Activated naive CD4-positive, alpha-beta T cell treated with Interleukin-2 at 50 U/mL for 16 hours (primary cell): ENCODE measurements around the gene NIPSNAP2.
"Not testable (repeated sequence)": the region's sequence is repeated elsewhere in the genome, so short reads cannot be mapped to it uniquely, and the experiment has no call there.

ENCODE experiments used
- DNase-seq: peaks from one replicate; pipeline ENCODE4 v3.0.0-alpha.2; 2020

NIPSNAP2 gene

GRCh38 chr7:55977831-55978230 is 13.4 kb downstream of the NIPSNAP2 start:
- DNase-seq, result no peak

GRCh38 chr7:55980266-55980665 is 15.9 kb downstream of the NIPSNAP2 start:
- no peak for DNase-seq

GRCh38 chr7:55983537-55983936 is 19.2 kb downstream of the NIPSNAP2 start:
- DNase-seq, result no peak

GRCh38 chr7:55992346-55992745 is 28.0 kb downstream of the NIPSNAP2 start:
- DNase-seq, result no peak

GRCh38 chr7:55996856-55997500 is 32.6 kb downstream of the NIPSNAP2 start:
- DNase-seq, result no peak

- no peak for DNase-seq
These were observed 39.4 kb downstream of the NIPSNAP2 start for GRCh38 chr7:56003749-56004148.

- no peak for DNase-seq
These were observed 42.8 kb downstream of the NIPSNAP2 start for GRCh38 chr7:56007167-56007652.

GRCh38 chr7:56007891-56008290 is 43.5 kb downstream of the NIPSNAP2 start:
- DNase-seq, result no peak

- DNase-seq, result no peak
These were observed 45.3 kb downstream of the NIPSNAP2 start for GRCh38 chr7:56009695-56010094.

- DNase-seq, result not testable (repeated sequence)
These were observed 52.6 kb downstream of the NIPSNAP2 start for GRCh38 chr7:56017015-56017414.

GRCh38 chr7:56019501-56019900 is 55.1 kb downstream of the NIPSNAP2 start:
- no peak for DNase-seq

GRCh38 chr7:56023500-56023899 is 59.1 kb downstream of the NIPSNAP2 start:
- DNase-seq, result no peak

- no peak for DNase-seq
These were observed 62.2 kb downstream of the NIPSNAP2 start for GRCh38 chr7:56026538-56026937.

GRCh38 chr7:56028942-56029630 is 64.7 kb downstream of the NIPSNAP2 start:
- no peak for DNase-seq

- no peak for DNase-seq
These were observed 66.0 kb downstream of the NIPSNAP2 start for GRCh38 chr7:56030340-56030739.

- not testable (repeated sequence) for DNase-seq
These were observed 67.2 kb downstream of the NIPSNAP2 start for GRCh38 chr7:56031556-56031955.

GRCh38 chr7:56032578-56032977 is 68.2 kb downstream of the NIPSNAP2 start:
- DNase-seq, result not testable (repeated sequence)

- DNase-seq, result peak; percentile 75
These were observed 69.5 kb downstream of the NIPSNAP2 start for GRCh38 chr7:56033671-56034432.

- no peak for DNase-seq
These were observed 76.3 kb downstream of the NIPSNAP2 start for GRCh38 chr7:56040730-56041129.

- not testable (repeated sequence) for DNase-seq
These were observed 81.4 kb downstream of the NIPSNAP2 start for GRCh38 chr7:56045758-56046157.

- DNase-seq, result no peak
These were observed 82.5 kb downstream of the NIPSNAP2 start for GRCh38 chr7:56046721-56047445.

- DNase-seq, result not testable (repeated sequence)
These were observed 83.2 kb downstream of the NIPSNAP2 start for GRCh38 chr7:56047446-56048116.
